Skin epidermis (tissue), 12 donors: ENCODE measurements around the gene SCNN1B.
"Not testable (repeated sequence)": the region's sequence is repeated elsewhere in the genome, so short reads cannot be mapped to it uniquely, and the experiment has no call there.

Experiments used
- H3K27ac ChIP-seq, 21 experiments: fragments of 200-600 bp; sonication (generic) in 11 of 21; one replicate each; pipeline ENCODE4 v1.5.0; 2020; ENCODE audit warnings: mild to moderate bottlenecking in 3 of 21, inconsistent platforms in 2 of 21, moderate library complexity in 2 of 21
- H3K4me3 ChIP-seq, 7 experiments: fragments of 200-600 bp; sonication (generic) in 2 of 7; one replicate each; pipeline ENCODE4 v1.5.0; 2020; ENCODE audit warnings: inconsistent platforms in 2 of 7, mild to moderate bottlenecking in 2 of 7, moderate library complexity in 1 of 7

Gene SCNN1B

DNA sequence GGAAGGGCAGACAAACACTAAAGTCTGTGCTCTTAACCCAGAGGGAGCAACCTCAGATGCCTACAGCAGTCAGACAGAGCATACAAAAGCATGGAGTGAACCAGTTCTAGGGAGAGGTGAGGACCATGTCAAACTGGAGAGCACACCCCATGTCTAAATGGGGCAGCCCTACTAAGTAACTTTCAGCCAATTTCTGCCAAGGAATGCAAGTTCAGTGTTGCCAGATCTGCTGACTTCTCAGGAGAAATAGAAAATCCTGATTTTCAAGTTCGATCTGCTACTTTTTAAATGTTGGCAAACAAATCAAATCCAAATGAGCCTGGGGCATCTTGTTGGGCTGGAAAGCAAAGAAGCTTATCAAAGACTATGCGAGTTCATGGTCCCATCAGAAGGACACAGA lies 17.5 kb upstream of the SCNN1B start:
- Histone ChIP-seq H3K4me3 (no peak overlapping the region), H3K27ac (peak overlapping the region in 7 of 21 experiments; percentile 1 to 68 (median 26))

DNA sequence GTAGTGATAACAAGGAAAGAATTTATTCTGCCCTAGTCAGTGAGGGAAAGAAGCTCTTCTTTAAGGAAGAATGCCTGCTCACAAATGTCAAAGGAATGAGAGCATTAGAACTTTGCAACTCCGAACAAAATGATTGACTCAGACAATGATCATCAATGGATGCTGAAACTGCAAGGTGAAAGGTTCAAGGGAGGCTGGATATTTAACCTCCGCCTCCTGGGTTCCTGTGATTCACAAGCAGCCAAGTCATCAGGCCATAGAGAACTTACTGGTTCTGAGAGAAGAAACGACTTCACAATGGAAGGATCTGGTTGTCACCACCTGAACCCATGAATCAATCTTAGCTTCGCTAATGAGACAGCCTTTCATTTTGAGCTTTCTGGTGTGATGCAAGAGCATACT lies 16.0 kb upstream of the SCNN1B start:
- H3K27ac ChIP-seq: peak overlapping the region in 6 of 21 experiments; percentile 20 to 70 (median 54)
- H3K4me3 ChIP-seq: no peak overlapping the region

DNA sequence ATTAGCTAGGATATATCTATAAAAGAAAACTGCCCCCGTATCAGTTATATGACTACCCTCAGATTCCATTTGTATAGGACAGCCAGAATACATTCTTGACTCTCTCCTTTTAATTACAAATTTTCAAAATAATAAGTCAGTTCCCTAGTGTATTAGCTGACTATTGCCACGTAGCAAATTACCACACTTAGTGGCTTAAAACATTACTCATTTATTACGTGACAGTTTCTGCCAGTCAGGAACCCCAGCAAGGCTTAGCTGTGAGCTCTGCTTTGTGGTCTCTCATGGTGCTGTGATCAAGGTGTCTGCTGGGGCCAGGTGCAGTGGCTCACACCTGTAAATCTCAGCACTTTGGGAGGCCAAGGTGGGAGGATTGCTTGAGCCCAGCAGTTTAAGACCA lies 13.9 kb upstream of the SCNN1B start:
- Histone ChIP-seq H3K27ac (no peak overlapping the region), H3K4me3 (no peak overlapping the region)

DNA sequence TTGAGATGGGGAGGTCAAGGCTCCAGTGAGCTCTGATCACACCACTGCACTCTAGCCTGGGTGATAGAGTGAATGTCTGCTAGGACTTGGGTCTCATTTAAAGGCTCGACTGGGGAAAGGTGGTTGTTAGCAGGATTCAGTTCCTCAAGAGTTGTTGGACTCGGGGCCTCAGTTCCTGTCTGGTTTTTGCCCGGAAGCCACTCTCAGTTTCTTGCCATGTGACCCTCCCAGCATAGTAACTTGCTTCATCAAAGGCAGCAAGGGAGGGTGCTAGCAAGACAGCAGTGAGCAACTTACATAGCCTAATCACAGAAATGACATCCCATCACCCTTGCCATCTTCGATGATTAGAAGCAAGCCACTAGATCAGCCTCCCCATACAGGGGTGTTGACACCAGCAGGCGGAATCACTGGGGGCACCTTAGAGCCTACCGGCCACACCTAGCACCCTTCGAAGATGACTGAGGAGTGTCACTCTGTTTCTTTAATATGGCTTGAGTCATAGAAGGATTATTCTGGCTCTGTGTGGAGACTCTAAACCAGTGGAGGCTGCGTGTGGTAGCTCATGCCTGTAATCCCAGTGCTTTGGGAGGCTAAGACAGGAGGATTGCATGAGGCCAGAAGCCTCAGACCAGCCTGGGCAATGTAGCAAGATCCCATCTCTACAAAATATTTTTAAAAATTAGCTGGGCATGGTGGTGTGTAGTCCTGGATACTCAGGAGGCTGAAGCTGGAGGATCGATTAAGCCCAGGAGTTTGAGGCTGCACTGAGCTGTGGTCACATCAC lies 13.2 kb upstream of the SCNN1B start:
- H3K4me3 ChIP-seq: no peak overlapping the region
- no peak overlapping the region for H3K27ac ChIP-seq

DNA sequence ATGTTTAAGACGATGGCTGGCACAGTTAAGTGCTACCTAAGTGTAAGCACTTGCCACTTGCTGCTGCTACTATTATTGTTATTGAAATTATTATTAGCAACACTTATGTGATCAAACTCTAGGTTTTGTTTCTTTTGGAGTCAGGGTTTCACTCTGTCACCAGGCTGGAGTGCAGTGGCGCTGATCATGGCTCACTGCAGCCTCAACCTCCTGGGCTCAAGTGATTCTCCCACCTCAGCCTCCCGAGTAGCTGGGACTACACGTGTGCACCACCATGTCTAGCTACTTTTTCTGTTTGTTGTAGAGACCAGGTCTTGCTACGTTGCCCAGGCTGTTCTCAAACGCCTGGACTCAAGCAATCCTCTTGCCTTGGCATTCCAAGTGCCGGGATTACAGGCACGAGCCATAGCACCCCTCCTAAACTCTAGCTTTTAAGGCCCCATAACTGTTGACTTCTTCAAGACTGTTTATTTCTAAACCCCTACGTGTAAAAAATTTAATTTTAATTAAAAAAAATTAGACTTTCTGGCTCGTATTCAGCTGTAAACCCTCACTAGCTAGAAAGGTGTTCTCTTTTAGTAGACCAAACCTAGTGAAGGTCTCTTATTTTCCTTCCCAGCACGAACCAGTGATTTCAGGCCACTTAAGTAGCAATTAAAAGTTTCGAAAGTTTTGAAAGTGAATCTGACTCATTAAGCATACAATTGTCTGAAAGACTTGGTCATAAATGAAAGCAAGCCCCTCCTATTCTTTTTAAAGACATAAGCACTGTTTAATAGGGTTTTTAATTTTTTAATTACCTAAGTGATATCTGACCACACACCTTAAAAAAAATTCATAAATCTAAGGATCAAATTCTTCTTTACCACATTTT lies 11.7 kb upstream of the SCNN1B start:
- Histone ChIP-seq H3K27ac (peak overlapping the region in 1 of 21 experiments; percentile 54), H3K4me3 (no peak overlapping the region)

DNA sequence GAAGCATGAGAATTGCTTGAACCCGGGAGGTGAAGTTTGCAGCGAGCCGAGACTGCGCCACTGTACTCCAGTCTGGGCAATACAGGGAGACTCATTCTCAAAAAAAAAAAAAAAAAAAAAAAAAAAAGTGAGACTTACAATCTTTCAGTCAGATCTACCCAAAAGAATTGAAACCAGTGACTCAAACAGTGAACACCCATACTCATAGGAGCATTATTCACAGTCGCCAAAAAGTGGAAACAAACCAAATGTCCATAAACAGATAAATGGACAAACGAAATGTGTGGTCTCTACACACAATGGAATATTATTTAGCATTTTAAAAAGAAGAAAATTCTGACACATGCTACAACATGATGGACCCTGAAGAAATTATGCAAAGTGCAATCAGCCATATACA lies 9.1 kb upstream of the SCNN1B start:
- H3K27ac ChIP-seq: no peak overlapping the region
- no peak overlapping the region for H3K4me3 ChIP-seq

DNA sequence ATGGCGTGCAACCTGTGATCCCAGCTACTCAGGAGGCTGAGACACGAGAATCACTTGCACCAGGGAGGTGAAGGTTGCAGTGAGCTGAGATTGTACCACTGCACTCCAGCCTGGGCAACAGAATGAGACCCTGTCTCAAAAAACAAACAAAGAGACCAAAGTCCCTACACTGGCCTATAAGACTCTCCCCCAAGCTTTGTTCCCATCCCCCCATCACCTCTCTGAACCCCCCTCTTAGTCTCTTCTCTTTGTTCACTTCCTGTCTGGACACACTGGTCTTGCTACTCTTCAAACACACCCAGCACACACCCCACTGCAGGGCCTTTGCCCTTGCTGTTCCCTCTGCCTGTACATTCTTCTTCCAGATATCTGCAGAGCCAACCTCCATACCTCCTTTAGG lies 7.8 kb upstream of the SCNN1B start:
- Histone ChIP-seq H3K4me3 (no peak overlapping the region), H3K27ac (no peak overlapping the region)

DNA sequence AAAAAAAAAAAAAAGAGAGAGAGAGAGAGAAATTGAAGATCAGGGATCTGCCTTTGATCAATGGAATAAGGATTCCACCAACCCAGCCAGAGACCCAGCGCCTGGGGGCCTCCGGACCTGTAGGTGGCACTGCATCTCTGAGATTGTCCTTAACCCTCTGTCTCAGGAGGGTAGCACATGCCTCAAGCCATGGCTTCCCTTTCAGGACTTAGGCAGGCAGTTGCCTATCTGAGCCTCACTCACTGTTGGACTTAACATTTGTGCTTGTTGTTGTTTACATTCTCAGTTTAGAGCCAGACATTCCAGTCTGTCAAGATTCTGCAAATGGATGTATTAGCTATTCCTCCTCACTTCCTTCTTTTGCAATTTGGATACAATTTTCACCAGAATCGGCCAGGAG lies 5.1 kb upstream of the SCNN1B start:
- Histone ChIP-seq H3K27ac (peak overlapping the region in 1 of 21 experiments; percentile 21), H3K4me3 (no peak overlapping the region)

DNA sequence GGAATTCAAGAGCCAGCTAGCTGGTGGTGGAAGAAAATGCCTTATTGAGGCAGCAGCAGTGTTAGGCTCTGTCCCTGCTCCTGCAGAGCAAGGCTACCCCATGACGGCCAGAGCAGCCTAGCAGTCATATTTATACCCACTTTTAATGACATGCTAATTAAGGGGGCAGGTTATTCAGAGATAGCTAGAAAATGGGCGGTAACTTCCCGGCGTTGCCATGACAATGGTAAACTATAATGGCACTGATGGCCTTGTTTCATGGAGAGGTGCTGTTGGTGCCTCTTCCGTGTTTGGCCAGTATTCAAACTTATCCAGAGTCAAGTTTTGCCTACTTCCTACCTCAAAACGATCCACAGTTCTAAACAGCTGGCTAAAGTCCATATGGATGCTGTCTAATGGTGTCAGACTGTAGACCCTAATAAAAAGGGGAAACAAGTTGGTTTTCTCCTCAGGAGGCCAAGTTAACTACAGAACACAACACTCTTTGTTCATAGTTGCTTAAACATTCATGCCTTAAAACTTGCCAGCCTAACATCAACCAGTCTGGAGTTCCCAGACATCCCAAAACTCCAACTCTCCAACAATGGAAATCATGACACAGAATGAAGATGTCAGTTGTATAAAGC lies 3.7 kb upstream of the SCNN1B start:
- no peak overlapping the region for H3K27ac ChIP-seq
- no peak overlapping the region for H3K4me3 ChIP-seq

DNA sequence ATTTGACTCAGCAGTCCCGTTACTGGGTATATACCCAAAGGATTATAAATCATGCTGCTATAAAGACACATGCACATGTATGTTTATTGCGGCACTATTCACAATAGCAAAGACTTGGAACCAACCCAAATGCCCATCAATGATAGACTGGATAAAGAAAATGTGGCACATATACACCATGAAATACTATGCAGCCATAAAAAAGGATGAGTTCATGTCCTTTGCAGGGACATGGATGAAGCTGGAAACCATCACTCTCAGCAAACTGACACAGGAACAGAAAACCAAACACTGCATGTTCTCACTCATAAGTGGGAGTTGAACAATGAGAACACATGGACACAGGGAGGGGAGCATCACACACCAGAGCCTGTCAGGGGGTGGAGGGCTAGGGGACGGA lies 2.3 kb upstream of the SCNN1B start:
- not testable (repeated sequence) for H3K4me3 ChIP-seq, H3K27ac ChIP-seq

DNA sequence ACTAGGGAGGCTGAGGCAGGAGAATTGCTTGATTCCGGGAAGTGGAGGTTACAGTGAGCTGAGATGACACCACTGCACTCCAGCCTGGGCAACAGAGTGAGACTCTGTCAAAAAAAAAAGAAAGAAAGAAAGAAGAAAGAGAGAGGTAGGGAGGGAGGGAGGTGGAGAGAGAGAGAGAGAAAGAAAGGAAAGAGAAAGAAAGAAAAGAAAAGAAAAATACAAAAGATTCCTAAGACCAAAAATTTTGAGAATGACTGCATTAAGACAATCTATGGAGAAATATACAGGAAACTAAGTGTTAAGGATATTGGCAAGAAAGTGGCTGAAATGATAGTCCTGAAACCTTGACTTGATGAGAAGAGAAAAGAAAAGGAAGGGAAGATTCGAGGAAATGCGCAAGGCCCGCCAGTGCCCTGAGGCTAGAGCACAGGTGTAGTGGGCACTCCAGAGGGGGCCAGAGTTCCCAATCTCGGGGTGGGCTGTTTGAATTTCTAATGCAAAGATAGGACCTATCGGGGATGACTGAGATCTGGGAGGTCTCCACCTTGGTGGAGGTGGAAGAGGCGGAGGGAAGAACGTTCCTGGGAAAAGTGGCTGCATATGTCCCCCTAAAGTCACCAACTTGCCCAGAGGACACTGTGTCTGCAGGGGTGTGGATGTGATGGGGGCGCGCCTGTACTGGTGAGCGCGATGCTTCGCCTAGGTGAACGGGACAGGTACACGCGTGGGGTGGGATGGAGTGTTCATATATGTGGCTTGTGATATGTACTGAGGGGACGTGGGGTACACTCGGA lies 654 bp upstream of the SCNN1B start:
- Histone ChIP-seq H3K27ac (peak overlapping the region in 1 of 21 experiments; percentile 71), H3K4me3 (peak overlapping the region in 6 of 7 experiments; percentile 21 to 51 (median 41))

DNA sequence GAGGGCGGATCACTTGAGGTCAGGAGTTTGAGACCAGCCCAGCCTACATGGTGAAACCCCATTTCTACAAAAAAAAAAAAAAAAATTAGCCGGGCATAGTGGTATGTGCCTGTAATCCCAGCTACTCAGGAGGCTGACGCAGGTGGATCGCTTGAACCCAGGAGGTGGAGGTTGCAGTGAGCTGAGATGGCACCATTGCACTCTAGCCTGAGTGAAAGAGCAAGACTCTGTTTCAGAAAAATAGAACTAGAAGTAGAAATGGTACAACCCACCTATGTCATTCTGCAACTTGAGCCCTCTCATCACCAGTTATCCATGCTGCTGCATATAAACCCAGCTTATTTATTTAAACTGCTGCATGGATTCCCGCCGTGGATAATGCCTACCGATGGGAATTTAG lies 1.6 kb downstream of the SCNN1B start:
- Histone ChIP-seq H3K27ac (no peak overlapping the region), H3K4me3 (no peak overlapping the region)

DNA sequence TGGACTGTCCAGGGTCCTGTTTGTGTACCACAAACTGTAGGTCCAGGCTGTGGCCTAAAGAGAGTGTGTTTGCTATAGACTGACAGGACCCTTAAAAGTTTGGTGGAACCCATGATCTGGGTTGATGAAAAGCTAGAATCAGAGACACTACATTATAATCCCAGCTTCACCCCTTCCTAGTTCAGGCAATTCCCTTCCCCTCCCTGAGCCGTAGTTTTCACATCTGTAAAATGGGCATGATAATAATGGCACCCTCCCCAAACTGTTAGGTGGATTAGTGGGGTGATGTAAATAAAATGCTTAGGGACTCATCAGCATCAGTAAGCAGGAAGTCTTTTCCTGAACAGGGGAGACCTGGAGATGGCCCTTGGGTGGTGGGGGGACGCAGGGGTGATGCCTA lies 2.5 kb downstream of the SCNN1B start:
- Histone ChIP-seq H3K4me3 (no peak overlapping the region), H3K27ac (no peak overlapping the region)

DNA sequence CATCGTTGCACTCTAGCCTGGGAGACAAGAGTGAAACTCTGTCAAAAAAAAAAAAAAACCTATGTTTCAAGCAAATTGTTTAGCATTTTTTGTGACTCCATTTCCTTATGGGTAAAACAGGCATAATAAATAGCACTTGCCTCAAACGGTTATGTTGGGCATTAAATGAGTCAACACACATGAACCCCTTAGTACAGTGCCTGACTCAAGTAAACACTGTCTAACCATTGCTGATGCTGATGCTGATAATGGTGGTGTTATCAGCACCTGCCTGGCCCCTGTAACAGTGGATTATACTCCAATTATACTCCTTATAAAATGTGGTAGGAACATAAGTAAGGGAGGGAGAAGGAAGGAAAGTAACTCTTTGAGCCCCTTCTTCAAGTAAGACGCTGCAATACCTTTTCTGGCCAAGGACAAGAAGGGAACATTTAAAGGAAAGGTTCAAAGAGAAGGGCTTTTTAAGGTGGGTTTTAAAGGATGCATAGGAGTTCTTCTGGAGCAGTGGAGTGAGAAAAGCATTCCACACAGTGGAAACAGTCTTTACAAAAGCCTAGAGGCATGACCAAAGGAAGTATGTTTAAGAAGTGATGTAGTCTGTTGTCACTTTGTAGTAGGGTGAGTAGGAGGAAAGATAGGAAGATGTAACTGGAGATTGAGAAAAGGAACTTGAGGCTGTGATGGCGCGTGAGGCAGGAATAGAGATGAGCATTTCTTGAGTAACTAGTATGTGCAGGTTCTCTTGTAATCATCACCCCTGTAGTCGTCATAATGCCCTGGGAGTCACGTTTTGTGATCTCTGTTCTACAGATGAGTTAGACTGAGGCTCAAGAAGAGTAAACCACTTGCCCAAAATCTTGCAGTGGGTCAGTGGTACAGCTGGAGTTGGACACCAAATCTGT lies 4.3 kb downstream of the SCNN1B start:
- no peak overlapping the region for H3K4me3 ChIP-seq
- no peak overlapping the region for H3K27ac ChIP-seq

DNA sequence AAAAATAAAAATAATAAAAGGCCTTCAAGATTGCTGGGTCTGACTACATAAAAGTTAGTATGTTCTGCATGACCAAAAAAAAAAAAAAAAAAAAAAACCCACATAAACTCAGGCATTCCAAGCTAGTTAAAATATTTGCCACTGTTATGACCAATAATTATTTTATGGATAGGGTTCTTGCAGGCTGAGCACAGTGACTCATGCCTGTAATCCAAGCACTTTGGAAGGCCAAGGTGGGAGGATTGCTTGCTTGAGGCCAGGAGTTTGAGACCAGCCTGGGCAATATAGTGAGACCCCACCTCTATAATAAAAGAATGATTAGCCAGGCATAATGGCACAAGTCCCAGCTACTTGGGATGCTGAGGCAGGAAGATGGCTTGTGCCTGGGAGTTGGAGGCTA lies 8.1 kb downstream of the SCNN1B start:
- no peak overlapping the region for H3K27ac ChIP-seq
- no peak overlapping the region for H3K4me3 ChIP-seq

DNA sequence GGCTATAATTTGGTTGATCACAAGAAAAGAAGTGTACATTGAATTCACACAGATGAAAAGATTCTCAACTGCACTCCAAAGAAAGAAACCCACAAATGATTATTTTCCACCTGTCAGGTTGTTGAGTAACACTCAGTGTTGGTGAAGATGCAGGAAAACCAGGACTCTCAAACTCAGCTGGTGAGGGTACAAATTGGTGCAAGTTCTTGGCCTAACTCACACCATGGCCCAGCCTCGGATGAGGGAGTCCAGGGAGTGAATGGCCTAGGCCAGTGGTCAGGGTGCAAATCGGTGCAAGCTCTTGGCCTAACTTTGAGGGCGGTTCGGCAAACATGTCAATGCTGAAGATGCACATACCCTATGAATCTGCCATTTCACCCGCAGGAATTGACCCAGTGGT lies 8.6 kb downstream of the SCNN1B start:
- no peak overlapping the region for H3K27ac ChIP-seq
- H3K4me3 ChIP-seq: no peak overlapping the region

DNA sequence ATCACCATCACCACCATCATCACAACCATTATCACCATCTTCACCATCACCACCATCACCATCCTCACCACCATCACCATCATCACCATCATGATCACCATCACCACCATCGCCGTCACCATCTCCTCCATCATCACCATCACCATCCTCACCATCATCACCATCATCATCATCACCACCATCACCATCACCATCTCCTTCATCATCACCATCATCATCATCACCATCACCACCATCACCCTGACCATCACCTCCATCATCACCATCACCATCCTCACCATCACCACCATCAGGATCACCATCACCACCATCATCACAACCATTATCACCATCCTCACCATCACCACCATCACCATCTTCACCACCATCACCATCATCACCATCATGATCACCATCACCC lies 14.1 kb downstream of the SCNN1B start:
- Histone ChIP-seq H3K4me3 (no peak overlapping the region), H3K27ac (no peak overlapping the region)

DNA sequence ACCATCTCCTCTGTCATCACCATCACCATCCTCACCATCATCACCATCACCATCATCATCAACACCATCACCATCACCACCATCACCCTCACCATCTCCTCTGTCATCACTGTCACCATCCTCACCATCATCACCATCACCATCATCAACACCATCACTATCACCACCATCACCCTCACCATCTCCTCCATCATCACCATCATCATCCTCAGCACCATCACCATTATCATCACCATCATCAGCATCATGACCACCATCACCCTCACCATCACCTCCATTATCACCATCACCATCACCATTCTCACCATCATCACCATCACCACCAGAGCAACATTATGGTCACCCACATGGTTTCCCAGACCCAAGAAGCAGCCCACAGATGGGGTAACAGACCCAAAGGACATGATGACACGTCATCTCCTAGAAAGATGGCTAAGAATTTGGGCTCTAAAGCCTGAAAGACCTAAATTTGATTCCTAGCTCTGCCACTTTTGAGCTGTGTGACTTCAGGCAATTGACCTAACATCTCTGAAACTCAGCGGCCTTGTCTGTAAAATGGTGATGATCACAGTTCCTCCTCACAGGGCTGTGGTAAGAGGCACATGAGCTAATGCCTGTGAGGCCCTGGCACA lies 14.6 kb downstream of the SCNN1B start:
- Histone ChIP-seq H3K27ac (peak overlapping the region in 1 of 21 experiments; percentile 44), H3K4me3 (no peak overlapping the region)
